Pulmonary artery endothelial cell (primary cell): Measurements from ENCODE around the gene CADM1. TPM values are rescaled to one million over a fixed set of nuclear protein-coding genes. Genes with fewer than 3 reads are reported as not detected.

Source experiments
- DNase-seq: peaks from one replicate; pipeline ENCODE4 v3.0.0-alpha.2; 2011; ENCODE audit warnings: low read depth, low spot score
- total RNA-seq: library from RNA; depleted of rRNA; stranded (reverse); fragments of >200 nt; gene quantifications from 2 replicates; pipeline ENCODE4 v1.2.3, GENCODE V29; 2014

Gene CADM1
- total RNA-seq, 1 donor from 2014 or later, result 2.8 TPM

GRCh38 chr11:115515647-115516395 is 11.6 kb upstream of the CADM1 start:
- DNase-seq, result no peak

- no peak for DNase-seq
Observed at GRCh38 chr11:115506954-115507675, 2.9 kb upstream of the CADM1 start.

GRCh38 chr11:115505175-115505574 is 960 bp upstream of the CADM1 start:
- DNase-seq, result no peak

GRCh38 chr11:115503886-115504275 is 334 bp downstream of the CADM1 start:
- DNase-seq, result no peak

- DNase-seq, result no peak
Observed at GRCh38 chr11:115503083-115503885, 931 bp downstream of the CADM1 start.

GRCh38 chr11:115502636-115503082 is 1.6 kb downstream of the CADM1 start:
- DNase-seq, result no peak

GRCh38 chr11:115501893-115502589 is 2.2 kb downstream of the CADM1 start:
- DNase-seq, result no peak

GRCh38 chr11:115501502-115501892 is 2.7 kb downstream of the CADM1 start:
- no peak for DNase-seq

GRCh38 chr11:115500547-115501501 is 3.4 kb downstream of the CADM1 start:
- no peak for DNase-seq

GRCh38 chr11:115499891-115500290 is 4.3 kb downstream of the CADM1 start:
- DNase-seq, result no peak

- DNase-seq, result no peak
Observed at GRCh38 chr11:115499241-115499799, 4.9 kb downstream of the CADM1 start.

GRCh38 chr11:115498354-115498753 is 5.9 kb downstream of the CADM1 start:
- no peak for DNase-seq

- DNase-seq, result no peak
Observed at GRCh38 chr11:115497303-115497702, 6.9 kb downstream of the CADM1 start.

GRCh38 chr11:115496892-115497291 is 7.3 kb downstream of the CADM1 start:
- DNase-seq, result no peak

- no peak for DNase-seq
Observed at GRCh38 chr11:115493905-115494304, 10.3 kb downstream of the CADM1 start.

- no peak for DNase-seq
Observed at GRCh38 chr11:115493488-115493887, 10.7 kb downstream of the CADM1 start.

GRCh38 chr11:115489466-115489865 is 14.7 kb downstream of the CADM1 start:
- no peak for DNase-seq

- no peak for DNase-seq
Observed at GRCh38 chr11:115488945-115489344, 15.3 kb downstream of the CADM1 start.

GRCh38 chr11:115481528-115481927 is 22.7 kb downstream of the CADM1 start:
- DNase-seq, result no peak

GRCh38 chr11:115480611-115481010 is 23.6 kb downstream of the CADM1 start:
- DNase-seq, result no peak
